Fibroblast of the conjunctiva (primary cell): ENCODE measurements around the gene RAB11FIP4.
A peak's percentile ranks its signal among the peaks of the same experiment; 100 is the strongest.
"Not testable (repeated sequence)": the region's sequence is repeated elsewhere in the genome, so short reads cannot be mapped to it uniquely, and the experiment has no call there.

ENCODE experiments used
- DNase-seq: peaks from one replicate; pipeline ENCODE4 v3.0.0-alpha.2; 2010; ENCODE audit warnings: low read depth

RAB11FIP4 gene

DNA sequence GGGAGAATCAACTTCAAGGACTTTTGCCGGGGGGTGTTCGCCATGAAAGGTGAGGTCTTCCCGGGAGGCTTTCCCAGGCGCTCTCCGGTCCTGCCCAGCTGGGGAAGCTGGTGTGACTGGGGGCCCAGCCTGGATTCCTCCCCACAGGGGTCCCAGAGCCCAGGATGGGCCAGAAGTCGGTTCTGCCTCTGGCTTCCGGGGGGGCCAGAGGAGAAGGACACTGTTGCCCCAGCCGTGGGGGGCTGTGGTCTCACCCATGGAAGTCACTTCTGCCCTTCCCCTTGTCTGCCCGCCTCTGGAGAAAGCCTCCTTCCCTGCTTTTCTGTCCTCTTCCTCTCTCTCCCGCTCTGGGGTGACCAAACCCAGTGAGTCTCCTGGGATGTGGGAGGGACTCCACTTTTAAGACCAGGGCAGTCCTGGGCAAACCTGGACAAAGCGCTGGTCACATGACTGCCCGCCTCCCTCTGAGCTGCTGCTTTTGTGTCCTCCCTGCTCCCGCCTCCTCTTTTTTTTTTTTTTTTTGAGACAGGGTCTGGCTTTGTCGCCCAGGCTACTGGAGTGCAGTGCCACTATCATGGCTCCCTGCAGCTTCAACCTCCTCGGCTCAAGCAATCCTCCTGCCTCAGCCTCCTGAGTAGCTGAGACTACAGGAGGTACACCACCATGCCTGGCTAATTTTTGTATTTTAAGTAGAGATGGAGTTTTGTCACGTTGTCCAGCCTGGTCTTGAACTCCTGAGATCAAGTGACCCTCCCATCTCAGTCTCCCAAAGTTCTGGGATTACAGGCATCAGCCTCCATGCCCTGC is 40.6 kb downstream of the RAB11FIP4 start:
- no peak for DNase-seq

DNA sequence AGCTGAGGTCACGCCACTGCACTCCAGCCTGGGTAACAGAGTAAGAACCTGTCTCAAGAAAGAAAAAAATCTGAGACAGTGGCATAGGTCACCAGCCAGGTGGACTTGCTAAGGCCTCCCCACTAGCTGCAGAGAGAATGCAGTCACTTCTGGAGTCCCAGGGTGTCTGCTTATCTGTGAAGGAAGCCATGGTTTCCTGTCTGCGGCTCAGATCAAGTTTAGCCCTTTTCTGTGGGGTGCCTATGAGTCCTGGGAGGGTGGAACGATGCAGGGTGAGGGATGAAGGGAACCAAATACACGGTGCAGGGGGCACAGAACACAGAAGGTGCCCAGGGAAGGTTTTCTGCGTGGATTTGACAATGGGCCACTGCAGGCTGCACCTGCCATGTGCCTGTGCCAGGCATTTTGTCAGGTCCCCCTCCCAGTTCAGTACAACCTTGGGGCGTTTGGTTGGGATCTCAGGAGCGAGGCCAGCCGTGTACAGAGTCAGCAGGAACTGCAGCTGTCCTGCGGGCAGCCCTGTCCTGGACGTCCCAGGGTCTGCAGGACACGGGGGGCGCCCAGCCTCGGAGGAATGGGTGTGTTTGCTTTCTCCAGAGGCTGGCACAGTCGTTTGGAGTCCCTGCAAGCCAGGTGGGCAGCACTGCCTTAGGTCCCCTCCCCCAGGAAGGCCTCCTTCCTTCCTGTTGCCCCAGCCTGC is 41.8 kb downstream of the RAB11FIP4 start:
- DNase-seq = no peak

DNA sequence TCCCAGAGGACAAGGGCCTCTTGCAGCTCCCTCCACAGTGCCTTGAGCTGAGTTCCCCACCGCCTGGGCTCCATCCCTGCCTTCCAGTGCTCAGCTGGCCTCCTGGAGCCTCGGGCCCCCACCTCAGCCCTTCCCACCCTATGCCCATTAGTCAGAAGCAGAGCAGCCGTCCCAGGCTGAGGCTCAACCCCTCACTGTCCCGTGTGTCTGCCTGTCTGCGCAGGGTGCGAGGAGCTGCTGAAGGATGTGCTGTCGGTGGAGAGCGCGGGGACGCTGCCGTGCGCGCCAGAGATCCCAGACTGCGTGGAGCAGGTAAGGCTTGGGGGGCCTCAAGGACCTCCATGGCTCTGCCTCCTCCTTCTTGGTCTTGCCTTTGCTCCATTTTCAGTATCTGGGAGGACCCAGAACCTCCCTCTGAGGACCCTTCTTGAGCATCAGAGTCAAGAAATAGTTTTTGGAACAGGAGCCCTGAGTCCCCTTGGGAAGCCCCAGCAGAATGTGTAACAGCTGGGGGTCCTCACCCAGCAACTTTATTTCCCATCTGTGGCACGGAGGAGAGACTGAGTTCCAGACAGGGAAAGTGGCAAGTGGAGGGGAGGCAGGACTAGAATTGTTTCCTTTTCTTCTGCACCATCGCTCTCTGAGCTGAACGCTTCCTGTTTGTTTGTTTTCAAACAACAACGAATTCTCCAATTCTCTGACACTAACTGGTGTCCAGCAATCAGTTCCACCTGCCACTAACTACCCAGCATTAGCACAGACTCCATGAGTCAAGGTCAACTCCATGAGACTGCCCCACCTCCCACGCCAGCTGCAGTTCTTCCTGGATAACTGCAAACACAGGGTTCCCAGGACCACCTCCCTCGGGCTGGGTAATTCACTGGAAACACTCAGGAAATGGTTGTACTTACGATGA is 42.6 kb downstream of the RAB11FIP4 start:
- DNase-seq = no peak

DNA sequence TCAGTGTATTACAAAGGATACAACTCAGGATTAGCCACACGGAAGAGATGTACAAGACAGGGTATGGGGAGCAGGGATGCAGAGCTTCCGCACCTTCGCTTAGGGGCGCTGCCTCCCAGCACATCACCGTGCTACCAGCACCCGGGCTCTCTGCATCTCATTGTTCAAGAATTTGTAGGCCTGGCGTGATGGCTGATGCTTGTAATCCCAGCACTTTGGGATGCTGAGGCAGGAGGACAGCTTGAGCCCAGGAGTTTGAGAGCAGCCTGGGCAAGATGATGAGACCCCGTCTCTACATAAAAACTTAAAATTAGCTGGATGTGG is 43.2 kb downstream of the RAB11FIP4 start:
- DNase-seq = no peak

DNA sequence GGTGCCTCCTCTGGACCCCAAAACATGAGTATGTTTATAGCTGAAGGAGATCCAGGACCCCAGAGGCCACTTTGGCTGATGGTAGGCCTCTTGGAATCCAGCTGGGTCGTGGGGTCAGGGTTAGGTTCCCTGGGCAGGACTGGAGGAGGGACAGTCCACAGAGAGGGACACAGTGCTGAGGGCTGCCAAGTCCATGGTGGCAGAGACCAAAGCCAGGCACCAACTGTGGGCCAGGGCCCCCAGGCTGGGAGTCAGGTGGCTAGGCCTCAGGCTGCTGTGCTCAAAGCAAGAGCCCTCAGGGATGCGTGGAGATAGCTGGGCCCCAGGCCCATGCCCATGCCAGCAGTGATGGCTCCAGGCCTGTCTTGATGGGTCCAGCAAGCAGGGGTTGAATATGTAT is 44.1 kb downstream of the RAB11FIP4 start:
- no peak for DNase-seq

DNA sequence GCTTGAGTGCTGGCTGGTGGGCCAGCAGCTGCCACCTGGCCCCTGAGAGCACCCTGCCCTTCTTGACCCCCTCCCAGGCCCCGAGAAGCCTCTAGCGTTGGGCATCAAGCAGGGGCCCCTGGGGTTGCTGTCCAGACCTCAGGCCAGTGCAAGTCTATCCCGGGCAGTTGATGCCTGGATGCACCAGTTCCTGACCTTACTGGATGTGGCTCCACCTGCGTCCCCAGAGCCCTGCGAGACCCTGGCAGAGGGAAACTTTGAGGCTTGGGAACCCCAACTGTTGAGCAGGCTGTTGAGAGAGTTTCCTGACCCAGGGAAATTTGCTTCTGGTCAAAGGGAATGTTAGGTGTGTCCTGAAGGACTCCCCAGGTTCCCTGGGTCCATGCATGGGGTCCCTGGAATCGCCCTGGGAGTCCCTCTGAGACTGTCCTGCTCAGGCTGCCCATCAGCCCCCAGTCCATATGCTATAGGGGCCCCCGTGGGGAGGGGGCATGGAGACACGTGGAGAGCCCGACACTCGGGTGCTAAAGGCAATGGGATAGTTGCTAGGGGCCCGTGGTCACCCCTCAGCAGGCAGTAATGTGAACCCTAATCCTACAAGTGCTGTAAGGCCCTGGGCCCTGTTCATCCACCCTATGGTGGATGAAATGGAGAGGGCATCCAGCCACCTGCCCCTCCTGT is 46.4 kb downstream of the RAB11FIP4 start:
- no peak for DNase-seq

DNA sequence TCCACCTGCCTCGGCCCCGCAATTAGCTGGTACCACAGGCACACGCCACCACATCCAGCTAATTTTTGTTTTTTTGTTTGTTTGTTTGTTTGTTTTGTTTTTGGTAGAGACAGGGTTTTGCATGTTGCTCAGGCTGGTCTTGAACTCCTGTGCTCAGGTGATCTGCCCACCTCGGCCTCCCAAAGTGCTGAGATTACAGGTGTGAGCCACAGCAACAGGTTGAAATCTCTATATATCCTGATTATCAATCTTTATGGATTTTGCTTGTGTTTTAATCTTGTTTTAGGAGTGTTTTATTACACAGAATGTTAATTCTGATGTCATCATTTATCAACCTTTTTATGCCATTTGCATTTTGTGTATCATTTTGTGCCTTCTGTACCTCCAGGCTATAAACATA is 48.2 kb downstream of the RAB11FIP4 start:
- DNase-seq = no peak

DNA sequence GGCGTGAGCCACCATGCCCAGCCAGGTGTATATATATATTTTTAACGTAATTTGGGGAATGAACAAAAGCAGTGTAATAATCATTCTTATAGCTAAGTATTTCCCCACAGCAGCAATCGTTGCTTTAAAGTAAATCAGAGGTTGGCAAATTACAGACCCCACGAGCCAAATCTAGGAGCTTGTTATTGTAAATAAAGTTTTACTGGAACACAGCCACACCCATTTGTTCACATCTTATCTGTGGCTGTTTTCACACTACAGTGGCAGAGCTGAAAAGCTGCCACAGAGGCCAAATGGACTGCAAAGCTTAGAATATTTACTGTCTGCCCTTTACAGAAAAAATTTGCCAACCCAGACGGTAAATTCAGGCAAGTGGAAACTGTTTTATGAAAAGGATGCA is 50.8 kb downstream of the RAB11FIP4 start:
- no peak for DNase-seq

DNA sequence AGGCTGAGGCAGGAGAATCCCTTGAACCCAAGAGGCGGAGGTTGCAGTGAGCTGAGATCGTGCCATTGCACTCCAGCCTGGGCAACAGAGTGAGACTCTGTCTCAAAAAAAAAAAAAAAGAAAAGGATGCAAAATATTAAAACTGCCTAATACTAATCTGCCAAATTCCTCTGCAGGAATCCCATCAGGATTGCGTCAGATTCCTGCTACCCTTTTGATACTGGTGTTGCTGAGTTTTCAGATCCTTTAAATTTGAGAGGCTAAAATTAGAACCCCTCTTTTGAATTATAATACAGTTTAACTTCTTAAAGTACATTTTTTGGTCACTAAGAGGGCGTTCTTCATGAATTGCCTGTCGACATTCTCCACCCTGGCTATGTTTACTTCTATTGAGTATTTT is 51.4 kb downstream of the RAB11FIP4 start:
- not testable (repeated sequence) for DNase-seq

DNA sequence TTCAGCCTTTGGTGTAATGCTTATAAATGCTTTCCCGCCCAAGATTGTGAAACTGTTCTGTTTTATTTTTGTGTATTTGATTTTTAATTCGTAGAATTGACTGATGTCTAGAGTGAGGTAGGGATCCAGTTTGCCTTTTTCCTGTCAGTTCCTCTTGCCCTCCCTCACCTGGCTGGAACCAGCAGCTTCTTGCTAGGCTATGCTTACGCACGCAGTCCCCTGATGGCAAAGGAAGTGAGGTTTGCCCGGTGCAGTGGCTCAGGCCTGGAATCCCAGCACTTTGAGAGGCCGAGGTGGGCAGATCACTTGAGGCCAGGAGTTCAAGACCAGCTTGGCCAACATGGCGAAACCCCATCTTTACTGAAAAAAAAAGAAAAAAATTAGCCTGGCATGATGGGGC is 51.9 kb downstream of the RAB11FIP4 start:
- no peak for DNase-seq

DNA sequence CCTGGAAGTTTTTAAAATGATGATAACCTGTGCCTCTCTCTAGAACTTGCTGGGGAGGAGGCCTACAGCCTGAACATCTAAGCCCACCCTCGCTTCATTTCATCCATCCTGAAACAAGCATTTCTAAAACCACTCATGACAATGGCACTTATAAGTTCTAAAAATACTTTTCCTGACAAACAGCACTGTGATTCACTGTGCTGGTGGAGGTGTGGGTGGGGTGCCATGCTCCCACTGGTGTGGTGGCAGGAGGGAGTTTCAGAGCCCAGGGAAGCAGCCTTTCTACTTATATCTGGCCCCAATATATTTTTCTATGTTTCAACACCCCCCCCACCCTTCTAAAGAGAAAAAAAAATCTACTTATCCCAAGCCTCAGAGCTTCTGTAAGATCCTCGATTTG is 52.6 kb downstream of the RAB11FIP4 start:
- DNase-seq = no peak

DNA sequence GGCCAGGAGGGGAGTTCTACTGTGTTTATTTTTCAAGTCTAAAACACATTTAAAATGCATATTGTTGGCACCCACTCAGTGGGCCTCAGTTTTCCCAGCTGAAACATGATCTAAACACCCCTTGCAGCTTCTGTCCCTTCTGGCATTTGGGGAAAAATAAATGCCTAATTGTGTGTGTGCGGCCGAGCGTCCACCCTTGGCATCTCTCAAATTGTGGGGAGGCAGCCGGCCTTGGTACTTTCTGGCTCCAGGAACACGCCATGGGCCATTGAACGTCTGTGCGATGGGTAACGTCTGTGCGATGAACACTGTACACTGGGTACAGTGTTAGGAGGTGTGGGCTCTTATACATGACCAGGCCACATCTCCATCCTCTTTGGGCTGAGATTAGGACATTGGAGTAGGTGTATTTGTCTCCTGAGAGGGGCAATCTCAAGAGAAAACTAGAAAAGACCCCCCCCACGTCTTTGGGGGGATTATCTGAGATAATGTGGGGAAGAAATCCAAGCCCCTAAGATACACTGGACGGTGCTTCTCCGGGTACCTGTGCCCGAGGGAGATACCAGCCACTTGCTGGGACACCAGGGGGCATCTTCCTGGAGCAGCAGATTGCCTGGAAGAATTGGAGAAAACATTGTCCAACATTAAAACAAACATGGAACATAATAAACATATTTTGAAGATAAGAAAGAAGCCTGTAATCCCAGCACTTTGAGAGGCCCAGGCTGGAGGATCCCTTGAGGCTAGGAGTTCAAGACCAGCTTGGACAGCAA is 54.9 kb downstream of the RAB11FIP4 start:
- DNase-seq = no peak

DNA sequence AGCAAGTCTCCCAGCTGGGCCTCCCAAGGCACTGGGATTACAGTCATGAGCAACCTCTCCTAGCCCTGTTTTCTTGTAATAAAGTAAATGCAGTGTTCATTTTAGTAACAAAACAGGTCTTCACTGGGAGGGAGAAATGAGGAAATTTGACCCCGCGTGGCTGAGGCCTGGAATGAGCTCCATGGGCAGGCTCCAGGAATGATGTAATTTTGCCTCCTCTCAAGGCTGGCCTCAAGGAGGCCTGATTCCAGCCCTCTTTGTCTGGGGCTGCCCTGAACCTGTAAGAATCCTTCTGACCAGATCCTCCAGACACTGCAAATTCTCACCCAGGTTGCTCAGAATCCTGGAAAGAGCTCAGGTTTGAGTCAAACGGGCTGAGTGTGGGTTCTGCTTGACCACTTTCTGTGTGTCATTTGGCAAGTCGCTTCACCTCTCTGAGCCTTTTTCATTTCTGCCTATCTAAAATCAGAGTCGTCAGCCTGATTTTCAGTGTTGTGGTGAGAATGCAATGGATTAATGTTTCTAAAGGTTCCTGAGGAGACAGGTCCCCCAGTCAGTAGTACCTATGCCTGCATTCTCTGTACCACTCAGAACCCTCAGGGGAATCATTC is 57.1 kb downstream of the RAB11FIP4 start:
- DNase-seq = peak; percentile 20

DNA sequence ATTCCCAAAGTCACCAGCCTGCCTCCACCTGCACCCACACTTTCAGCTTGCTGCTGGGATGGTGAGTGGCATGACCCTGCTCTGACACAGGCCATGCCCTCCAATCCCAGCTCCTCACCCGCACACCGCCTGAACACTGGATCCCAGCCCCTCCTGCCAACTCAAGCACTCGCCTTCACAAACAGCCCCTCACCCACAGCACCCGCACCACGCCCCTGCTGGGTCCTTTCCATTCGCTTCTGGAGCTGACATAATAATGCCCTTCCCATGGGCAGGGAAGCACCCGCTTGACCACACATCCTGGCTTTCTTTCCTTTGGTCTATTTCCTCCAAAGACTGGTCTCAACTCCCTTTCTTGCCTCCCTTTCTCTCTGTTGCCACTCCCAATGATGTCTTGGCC is 57.6 kb downstream of the RAB11FIP4 start:
- DNase-seq = no peak

DNA sequence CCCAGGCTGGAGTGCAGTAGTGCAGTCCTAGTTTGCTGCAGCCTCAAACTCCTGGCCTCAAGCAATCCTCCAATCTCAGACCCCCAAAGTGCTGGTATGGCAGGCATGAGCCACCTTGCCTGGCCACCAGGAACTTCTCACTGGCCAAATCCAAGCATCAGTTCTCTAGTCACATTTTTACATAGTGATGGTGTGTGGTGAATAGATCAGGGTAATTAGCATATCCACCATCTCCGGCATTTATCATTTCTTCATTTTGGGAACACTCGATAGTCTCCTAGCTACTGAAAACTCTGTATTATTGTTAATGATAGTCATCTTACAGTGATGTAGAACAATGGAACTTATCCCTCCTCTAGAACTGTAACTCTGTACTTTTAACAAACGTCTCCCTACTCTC is 58.3 kb downstream of the RAB11FIP4 start:
- no peak for DNase-seq

DNA sequence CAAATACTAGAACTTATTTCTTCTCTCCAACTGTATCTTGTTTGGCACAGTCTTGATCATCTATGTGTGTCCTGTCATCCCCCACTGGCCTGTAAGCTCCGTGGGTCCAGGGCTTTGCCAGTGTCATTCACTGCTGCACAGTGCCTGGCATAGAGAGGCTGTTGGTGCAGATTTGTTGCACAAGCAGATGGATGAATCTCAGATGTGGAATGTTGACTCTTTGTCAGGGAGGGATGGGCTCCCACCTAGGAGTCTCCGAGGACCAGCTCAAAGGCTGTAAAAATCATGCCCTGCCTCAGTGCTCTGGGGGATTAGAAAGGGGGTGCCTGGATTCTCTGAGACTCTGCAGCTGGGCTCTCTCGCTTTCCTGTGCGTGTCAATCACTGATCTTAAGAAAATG is 60.6 kb downstream of the RAB11FIP4 start:
- DNase-seq = no peak

DNA sequence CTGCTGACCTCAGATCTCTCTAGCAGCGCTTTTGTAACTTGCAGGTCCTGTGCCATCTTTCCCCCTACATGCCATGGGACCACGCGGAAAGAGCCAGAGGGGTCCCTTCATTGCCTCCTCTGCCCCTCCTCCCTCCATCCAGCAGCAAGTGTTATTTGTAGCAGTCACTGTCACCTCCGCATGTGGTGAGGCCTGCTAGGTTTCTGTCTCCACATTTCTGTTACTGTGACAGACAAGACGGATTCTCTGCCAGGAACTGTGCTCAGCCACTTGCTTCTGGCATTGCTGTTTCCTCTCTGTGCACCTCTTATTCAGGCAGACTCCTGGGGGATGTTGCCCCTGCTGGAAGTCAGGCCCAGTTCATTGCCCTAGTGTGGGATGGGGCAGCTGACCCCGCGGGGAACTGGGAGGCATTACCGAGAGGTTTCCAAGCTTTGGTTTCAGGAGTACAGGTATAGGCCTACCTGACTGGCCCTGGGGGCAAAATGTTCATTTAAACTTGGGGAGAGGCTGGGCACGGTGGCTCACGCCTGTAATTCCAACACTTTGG is 61.2 kb downstream of the RAB11FIP4 start:
- no peak for DNase-seq

DNA sequence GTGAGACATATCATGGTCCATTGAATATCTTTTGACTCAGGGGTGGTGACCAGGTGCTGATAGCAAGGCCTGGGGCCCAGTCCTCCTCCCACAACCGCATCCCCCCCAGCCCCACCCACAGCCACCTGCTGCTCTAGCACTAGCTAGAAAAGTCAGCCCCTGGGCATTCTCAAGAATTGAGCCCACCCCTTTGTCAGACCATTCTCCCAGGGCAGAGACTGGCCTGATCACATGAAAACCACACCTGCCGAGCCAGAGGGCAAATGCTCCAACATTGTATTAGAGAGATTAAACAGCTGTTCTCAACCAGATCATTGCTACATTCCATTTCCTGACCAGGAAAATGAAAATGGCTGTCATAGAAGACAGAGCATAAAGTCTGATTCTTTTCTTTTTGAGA is 62.4 kb downstream of the RAB11FIP4 start:
- no peak for DNase-seq

DNA sequence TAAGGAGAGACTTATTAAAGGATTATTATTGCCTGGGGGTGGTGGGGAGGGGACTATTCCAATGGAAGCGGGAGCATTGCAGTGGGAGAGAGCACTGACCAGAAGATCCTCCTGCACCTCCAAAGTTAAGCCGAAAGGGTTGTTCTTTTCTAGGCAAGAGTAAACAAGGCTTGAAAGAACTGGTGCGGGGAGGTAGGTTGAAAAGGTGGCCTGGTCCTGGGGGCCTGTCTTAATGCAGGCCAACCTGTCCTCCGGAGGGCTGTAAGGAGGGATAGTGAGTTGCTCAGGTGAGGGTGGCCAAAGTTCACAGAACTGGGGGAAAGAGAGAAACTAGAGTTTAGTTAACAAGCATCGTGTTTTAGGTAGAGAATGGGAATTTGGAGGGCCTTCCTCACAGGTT is 65.3 kb downstream of the RAB11FIP4 start:
- DNase-seq = no peak

DNA sequence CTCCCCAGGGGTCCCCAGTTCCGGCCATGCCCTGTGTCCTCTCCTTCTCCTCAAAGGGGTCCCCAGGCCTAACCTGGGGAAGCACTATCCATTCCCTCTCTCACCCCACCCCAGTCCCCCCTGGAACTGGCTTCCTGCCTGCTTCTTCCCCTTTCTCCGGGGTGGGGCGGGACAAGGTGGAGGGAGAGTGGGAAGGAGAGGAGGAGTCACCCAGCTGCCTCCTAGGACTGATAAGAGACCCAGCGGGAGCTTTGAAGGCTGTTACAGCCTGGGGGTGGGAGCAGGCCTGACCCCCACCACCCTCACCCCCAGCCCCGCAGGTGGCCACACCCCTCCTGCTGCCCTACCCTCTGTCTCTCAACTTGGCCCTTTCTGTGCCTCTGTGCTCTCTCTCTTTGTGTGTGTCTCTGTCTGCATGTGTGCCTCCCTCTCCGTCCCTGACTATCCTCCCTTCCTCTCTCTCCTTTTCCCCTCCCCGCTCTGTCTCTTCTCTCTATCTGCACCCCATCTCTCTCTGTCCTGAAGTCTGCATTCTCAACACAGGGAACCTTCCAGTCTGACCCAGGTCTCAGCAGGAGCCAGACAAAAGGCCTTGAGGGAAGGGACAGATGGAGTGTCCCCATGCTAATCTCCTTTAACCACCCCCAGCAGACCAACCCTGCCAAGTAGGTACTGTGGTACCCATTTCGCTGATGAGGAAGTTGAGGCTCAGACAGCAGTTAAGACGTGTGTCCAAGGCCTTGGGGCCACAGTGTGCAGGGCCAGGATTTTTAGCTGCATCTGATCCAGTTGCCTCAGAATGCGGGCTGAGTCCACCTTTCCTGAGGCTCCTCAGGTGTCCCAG is 66.1 kb downstream of the RAB11FIP4 start:
- no peak for DNase-seq
